ENCODE measurements around the gene EHMT1.
"Not testable (repeated sequence)": the region's sequence is repeated elsewhere in the genome, so short reads cannot be mapped to it uniquely, and the experiment has no call there.

EHMT1 gene

DNA sequence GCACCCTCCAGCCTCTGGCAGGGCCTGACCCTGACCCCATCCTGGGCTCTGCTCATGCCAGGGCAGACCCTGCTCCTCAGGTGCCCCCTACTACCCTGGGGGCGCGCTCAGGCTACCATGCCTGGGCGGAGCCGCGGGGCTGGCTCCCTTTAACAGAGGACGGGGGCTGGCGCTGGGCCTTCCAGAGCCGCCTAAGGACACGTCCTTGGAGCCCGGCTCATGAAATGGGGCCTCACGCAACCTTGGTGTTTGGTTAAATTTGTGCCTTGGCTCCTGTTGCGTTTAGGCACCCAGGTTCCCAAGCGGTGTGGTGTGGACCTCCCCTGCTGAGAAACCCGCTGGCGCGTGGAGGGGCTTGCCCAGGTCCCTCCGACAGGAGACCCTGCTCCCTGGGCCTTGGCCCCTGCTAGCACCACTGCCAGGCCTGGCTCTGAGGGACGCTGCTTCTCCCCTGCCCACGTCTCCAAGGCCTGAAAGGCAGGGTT lies 3.4 kb upstream of the EHMT1 start:
- no peak for DNase-seq

DNA sequence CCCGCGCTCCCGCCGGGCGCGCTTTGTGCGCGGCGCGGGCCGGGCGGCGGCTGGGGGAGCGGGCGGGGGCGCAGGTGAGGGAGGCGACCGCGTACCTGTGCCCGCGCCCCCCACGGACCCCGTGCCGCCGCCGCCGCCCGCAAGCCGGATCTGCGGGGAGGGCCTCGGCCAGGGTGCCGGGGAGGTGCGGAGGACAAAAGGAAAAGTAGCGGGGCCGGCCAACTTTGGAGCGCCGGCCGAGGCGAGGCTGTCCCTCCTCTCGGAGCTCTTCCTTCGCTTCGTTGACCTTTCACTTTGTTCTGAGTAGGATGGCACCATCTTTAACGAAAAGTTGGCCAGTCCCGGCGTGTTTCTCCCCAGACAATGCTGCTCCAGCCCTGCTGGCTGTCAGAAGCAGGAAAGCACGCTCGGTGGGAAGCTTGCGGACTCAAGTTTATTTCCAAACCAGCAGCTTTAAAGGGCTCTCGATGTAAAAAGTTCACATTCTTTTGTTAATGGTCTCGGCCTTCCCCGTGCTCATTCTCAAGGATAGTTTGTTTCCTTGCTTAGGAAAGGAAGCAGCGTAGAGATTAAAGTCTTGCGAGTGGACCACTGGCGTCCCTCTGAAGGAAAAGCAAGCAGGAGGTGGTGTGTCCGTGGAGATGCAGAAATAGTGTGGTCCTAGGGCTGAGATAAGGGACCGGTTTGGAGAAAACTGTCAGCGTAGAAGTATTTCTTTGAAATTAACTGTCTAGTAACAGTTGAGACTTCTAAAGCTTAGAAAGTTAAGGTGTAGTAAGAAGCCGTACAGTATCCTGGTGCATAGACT lies 639 bp downstream of the EHMT1 start:
- peak; percentile 71 for DNase-seq

DNA sequence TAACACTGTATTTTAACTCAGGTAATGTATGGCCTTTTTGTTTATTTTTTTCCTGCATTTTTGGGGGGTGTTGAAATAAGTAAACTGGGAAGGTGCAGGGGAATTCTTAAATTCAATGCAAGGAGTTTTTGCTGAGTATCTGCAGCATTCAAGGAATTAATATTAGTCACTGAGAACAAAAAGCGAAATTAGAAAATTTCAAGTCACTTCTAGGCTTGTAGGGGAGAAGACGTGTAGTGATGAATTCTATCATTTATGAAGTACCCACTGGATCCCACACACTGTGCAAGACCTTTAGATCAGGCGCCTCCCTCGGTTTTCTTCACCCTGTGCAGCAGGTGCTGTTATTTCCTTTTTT lies 1.2 kb downstream of the EHMT1 start:
- DNase-seq = no peak

DNA sequence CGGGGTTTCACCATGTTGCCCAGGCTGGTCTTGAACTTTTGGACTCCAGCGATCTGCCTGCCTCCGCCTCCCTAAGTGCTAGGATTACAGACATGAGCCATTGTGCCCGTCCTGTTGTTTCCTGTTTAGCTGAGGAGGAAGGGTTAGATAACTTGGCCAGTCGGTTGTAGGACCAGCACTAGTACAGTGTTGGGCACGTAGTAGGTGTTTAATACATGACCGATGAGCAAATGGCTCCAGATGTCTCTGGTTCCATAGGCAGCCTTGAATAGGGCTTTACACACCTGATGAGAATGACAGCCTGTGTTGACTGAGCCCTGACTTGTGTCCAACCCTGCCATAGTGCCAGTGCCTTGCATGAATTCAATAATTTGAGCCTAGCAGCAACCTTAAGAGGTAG lies 1.8 kb downstream of the EHMT1 start:
- DNase-seq = no peak

DNA sequence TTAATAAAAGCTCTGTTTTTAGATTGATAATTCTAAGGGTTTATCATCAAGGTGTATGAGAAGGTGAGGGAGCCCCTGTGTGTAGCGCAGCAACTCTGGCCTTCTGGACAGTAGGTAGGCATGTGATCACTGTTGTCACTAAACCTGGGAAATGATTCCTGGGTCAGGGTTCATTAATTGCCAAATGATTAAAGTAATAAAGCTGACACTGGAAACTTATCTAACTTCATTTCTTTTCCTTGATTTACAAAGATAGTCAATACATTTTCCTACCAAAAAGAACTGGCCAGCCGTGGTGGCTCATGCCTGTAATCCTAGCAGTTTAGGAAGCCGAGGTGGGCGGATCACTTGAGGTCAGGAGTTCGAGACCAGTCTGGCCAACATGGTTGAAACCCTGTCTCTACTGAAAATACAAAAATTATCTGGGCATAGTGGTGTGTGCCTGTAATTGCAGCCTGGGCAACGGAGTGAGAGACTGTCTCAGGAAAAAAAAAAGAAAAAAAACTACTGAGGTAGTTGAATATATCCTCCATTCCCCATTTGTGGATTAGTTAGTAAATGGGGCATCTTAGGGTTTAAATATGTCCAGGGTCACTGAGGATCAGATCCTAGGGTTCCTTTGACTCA lies 2.4 kb downstream of the EHMT1 start:
- DNase-seq = no peak

DNA sequence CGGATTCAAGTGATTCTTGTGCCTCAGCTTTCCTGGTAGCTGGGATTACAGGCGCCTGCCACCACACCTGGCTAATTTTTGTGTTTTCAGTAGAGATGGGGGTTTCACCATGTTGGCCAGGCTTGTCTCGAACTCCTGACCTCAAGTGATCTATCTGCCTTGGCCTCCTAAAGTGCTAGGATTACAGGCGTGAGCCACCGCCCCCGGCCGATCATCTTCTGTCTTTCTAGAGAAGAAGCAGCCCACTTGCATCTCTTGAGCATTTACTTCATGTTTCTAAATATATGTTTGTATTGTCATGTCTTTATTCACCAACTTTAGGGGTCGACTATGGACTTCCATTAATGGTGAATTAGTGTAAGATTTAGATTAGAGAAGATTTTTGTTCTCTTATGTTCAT lies 3.4 kb downstream of the EHMT1 start:
- not testable (repeated sequence) for DNase-seq

DNA sequence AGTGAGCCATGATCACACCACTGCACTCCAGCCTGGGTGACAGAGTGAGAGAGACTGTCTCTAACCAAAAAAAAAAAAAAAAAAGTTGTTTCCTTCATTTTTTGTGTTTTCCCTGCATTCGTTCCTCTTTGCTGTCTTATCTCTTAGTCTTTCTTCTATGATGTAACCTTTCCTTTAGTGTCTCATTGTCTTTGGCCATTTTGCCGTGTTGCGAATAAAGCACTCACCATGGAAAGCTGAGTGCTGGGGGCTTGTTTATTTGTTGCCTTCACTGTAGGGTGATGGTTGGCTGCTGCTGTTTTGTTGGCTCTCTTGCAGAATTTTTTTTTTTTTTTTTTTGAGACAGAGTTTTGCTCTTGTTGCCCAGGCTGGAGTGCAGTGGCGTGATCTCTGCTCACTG lies 7.7 kb downstream of the EHMT1 start:
- DNase-seq = no peak

DNA sequence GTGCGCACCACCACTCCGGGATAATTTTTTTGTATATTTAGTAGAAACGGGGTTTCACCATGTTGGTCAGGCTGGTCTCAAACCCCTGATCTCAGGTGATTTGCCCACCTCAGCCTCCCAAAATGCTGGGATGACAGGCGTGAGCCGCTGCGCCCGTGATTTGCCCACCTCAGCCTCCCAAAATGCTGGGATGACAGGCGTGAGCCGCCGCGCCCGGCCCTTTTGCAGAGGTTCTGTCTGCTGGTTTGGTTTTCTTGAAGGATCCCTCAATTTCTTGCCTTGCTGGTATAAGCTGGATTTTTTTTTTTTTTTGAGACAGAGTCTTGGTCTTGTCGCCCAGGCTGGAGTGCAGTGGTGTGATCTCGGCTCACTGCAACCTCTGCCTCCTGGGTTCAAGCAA lies 8.6 kb downstream of the EHMT1 start:
- not testable (repeated sequence) for DNase-seq

DNA sequence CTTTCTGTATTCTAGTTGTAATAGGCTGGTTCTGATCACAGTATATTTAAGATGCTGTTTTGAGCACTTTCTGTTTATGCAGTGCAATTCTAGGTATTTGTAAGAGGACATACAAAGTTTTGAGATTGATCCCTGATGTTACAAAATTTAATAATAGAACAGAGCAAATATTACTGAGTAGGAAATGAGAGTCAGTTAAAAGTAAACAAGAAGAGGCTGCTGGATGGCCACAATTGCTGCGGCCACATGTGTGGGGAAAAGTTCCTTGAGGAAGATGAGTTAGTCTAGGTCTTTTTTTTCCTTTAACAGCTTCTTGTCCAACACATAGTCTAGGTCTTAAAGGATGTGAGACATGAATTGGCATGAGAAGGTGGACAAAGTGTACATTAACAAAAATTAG lies 11.3 kb downstream of the EHMT1 start:
- no peak for DNase-seq

DNA sequence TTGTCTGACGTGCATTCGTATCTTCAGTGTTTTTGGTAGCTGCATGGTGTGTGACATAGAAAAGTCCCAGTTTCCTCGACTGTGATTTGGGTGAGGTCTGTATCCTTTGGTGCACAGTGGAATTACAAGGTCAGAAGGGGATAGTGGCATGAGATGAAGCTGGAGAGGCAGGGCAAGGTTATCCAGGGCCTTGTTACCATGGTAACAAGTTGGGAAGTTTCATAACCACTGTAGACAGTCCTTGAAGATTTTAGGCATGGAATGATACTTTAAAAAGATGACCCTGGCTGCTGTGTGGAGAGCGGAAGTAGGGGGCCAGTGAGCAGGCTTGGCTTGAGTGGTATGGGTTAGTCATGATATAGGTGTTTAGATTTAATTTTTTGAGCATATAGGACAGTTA lies 11.9 kb downstream of the EHMT1 start:
- DNase-seq = no peak

DNA sequence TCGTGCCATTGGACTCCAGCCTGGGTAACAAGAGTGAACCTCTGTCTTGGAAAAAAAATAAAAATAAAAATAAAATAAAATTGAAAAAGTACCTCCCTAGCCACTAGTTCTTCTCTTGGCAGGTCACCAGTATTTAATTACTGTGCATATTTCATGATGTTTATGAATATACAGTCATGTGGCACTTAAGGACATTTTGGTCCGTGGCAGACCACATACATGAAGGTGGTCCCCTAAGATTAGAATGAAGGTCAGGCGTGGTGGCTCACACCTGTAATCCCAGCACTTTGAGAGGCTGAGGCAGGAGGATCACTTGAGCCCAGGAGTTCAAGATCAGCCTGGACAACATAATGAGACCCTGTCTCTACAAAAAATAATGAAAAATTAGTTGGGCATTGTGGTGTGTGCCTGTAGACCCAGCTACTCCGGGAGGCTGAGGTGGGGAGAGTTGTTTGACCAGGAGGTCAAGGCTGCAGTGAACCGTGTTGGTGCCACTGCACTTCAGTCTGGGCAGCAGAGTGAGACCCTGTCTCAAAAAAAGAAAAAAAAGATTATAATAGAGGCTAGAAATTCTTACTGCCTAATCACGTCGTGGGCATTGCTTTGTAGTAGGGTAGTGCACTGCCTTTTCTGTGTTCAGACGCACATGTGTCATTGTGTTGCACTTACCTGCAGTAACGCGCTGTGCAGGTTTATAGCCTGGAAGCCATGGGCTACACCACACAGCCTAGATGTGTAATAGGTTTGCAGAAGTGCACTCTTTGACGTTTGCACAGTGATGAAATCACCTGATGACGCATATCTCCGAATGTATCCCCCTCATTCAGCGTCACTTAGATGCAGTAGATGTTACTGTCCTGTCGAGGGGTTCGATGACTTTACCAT lies 12.8 kb downstream of the EHMT1 start:
- no peak for DNase-seq

DNA sequence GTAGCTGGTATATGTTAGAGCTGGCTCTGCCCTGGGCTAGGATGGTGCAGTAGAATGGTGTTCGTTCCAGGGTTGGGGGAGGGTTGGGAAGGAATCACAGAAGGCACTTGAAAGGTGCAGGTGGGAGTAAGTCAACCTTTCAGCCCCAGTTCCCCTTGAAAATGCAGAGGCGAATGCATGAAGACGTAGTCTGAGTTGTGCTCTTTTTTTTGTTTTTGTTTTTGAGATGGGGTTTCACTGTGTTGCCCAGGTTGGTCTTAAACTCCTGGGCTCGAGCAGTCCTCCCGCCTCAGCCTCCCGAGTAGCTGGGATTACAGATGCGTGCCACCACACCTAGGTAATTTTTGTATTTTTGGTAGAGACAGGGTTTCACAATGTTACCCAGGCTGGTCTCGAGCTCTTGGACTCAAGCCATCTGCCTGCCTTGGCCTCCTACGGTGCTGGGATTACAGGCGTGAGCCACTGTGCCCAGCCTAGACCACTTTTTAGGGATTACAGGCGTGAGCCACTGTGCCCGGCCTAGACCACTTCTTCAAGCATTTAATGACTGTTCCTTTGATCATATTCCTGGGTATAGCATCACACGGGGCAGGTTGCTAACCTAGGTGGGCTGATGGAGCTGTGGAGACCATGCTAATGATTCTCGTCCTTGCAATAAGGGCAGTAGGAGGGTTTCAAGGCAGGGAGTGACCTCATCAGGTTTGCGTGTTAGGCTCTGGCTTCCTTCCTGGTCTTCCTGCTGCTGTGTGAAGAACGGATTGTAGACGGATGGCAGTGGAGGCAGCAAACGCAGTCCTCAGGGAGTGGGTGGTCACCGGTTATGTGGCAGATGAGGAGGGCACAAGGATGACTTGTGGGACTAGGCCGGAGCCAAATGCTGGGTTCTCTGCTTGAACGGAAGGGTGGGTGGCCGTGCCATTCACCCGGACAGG lies 13.7 kb downstream of the EHMT1 start:
- peak; percentile 30 for DNase-seq

DNA sequence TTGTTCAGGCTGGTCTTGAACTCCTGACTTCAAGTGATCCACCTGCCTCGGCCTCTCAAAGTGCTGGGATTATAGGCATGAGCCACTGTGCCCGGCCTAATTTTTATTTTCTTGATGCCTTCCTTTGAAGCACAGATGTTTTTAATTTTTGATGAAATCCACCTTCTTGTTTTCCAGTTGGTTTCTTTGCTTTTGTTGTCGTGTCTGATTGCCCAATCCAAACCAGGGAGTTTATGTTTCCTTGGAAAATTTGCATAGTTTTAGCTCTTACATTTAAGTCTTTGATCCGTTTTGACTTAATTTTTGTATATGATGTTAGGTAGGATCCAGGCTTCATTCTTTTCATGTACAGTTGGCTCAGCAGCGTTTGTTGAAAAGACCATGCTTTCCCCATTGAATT lies 15.2 kb downstream of the EHMT1 start:
- DNase-seq = no peak

DNA sequence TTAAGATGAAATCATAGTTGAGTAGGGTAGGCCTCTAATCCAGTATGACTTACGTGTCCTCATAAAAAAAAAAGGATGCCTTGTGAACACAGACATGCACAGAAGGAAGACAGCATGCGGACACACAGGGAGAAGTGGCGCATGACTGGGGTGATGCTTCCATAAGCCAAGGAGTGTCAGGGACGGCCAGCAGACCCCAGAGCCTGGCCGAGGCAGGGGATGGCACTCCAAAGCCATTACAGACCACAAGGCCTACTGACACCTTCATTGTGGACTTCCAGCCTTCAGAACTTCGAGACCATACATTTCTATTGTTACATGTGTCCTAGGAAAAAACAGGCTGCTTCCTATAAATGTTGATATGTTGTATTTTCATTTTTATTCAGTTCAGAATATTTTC lies 19.9 kb downstream of the EHMT1 start:
- no peak for DNase-seq

DNA sequence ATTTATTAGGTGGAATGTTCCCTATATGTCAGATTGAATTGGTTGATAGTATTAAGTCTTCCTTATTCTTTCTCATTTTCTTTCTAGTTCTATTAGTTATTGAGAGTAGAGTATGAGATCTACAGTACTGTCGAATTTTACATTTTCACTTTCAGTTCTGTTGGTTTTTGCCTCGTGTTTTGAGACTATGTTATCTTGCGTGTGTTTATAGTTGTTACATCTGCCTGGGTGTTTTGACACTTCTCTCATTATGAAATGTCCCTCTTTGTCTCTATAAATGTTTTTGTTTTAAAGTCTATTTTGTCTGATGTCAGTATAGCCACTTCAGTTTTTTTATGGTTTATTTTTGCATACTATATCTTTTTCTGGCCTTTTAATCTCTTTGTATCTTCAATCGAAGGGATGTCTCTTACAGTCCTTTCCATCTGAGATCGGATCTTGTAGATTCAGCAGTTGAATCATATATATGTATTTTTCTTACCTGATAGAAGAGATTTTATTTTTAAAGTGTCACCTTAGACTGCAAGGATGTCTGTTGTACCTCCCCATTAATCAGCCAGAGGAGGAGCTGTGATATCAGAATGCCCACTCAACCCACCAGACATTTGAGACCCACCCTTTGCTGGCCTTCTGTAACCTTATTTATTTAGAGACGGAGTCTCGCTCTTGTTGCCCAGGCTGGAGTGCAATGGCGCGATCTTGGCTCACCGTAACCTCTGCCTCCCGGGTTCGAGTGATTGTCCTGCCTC lies 20.7 kb downstream of the EHMT1 start:
- no peak for DNase-seq

DNA sequence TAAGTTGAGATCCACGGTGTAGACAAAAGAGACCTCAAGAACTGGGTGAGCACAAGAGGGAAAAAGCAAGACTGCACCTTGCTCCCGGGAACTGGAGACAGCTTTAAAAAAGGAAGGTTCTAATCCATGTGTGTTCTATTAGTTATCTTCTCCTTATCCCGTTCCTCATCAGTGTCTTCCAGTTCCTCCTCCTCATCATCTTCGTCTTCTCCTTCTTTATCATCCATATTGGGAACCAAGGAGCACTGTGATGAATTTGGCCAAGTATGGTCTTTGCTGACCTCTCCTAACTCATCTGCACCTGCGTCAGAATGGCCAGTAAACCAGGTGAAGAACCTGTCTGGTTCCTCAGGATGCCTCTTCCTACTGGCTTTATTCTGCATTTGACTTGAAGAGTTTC lies 22.1 kb downstream of the EHMT1 start:
- DNase-seq = no peak

DNA sequence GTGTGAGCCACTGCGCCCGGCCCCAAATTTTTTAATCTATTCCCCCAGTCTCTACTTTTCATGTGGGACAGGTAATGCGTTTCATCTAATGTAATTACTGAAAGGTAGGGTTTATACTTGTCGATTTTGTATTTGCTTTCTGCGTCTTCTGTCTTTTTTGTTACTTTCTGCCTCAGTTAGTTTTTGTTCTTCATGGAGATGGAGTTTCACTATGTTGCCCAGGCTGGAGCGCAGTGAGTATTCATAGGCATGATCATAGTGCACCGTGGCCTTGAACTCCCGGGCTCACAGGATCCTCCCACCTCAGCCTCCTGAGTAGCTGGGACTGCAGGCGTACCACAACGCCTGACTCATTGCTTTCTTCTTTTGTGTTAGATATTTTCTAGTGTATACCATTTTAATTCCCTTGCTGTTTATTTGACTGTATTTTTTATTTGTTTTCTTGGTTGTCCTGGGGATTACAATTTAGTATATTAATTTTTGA lies 23.4 kb downstream of the EHMT1 start:
- DNase-seq = no peak

DNA sequence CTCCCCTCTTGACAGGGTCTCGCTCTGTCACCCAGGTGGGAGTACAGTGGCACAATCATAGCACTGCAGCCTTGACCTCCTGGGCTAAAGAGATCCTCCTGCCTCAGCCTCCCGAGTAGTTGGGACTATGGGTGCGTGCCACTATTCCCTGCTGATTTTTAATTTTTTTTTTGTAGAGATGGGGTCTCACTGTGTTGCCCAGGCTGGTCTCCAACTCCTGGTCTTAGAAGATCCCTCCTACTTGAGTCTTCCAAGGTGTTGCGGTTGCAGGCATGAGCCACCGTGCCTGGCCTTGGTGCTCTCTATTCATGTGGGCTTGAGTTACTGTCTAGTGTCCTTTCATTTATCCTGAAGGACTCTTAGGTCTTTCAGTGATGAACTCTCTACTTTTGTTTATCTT lies 24.1 kb downstream of the EHMT1 start:
- no peak for DNase-seq

DNA sequence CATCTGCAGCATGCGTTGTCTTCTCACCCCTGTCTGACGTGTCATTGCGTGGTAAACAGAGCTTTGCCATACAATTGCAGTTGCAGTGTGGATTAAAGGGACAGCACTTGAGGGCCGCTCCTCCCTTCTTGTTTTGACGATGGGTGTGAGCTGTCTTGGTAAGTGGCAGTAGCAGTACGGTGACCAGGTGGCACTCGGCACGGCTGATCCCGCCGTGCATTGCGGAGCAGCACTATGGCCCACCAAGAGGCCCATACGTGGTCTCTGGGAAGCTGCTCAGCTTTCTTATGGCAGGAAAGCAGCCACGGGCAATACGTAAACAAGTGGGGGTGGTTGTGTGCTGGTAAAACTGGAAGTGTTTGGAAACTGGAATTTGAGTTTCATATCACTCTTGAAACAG lies 25.1 kb downstream of the EHMT1 start:
- DNase-seq = no peak

DNA sequence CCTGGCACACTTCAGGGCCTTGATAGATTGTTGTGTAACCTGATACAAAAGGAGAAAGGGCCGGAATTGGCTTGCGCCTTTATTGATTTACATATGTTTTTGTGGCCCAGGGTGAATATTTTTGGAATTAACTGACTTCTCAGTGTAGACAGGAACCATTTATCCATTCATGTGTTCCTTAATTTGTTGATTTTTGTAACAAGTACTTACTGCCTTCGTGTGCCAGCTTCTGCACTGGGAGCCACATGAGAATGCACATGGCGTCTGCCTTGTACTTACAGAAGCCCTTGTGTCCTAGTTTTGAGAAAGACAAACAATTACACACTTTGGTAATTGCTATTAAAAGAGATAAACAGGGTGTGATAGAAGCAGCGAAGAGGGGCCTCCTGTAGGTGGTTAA lies 26.4 kb downstream of the EHMT1 start:
- DNase-seq = peak; percentile 39

DNA sequence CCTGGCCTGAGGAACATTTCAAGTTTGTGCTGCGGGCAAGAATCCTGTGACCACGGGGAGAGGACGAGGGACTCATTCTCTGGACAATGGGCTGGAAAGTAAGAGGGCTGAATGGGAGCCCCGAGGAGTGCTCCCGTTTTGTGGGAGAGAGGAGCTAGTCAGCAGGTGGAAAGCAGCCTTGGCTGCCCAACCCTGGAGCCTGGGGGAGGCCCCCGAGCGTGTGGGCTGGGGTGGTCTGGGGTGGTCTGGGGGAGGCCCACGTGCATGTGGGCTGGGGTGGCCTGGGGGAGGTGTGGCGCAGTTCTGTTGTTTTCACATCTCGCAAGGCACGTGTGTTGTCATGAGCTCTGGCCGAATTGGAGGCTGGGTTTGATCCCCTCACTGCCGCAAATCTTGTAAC lies 27.5 kb downstream of the EHMT1 start:
- no peak for DNase-seq

Data from NCI-H69 (cell line).